ENCODE results near the gene HIPK2. TPM values are rescaled to one million over a fixed set of nuclear protein-coding genes. Genes with fewer than 3 reads are reported as not detected.

Gene HIPK2
- total RNA-seq, 1 experiment from 2014 or later, result 35.2 TPM

DNA sequence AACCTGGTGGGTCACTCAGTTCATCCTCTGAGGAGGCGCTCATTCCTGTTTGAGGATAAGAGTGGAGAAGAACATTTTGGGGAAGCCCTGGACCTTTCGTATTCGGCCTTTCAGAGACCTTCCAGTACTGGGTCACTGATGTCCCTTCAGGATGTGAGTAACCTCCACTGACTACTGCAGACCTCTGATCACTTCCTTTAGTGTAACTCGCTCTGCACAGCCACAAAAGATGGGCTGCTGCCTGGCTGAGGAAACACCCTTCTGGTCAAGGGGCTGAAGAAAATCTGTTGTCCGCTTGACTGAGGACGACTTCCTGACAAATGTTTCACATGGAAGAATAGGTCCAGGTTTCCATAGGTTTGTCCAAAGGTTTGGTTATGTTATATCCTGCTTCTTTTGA is 35.4 kb upstream of the HIPK2 start:
- intact Hi-C loops (cut with micrococcal nuclease; ENCODE audit: unreplicated experiment), result no loop called here
- no TSS peak for BruUV-seq (replicated peaks)
- ChIA-PET CTCF (no interaction called here), POLR2A (ENCODE audit: unreplicated experiment) (no interaction called here)
- Histone ChIP-seq H3K9me3 (ENCODE audit: insufficient read depth, low read depth) (peaks cover 8% of the 10 kb centered on the region; the same call in 1 of the 2 replicates), H3K27ac (no peak overlapping the region), H3K79me2 (ENCODE audit: low read depth) (no peaks in the 10 kb centered on the region), H3K4me3 (no peak overlapping the region), H3K4me1 (replicated peaks; ENCODE audit: insufficient read depth) (no peaks in the 10 kb centered on the region), H4K20me1 (ENCODE audit: insufficient read depth) (no peaks in the 10 kb centered on the region), H2AFZ (no peak overlapping the region), H3K27me3 (ENCODE audit: insufficient read depth, low read depth) (peaks cover 19% of the 10 kb centered on the region; the same call in 1 of the 2 replicates), H3K9me2 (ENCODE audit: insufficient read depth) (no peaks in the 10 kb centered on the region), H3K4me2 (no peak overlapping the region), H3K36me3 (ENCODE audit: low read depth) (no peaks in the 10 kb centered on the region), H3F3A (ENCODE audit: insufficient read depth, low read depth) (no peaks in the 10 kb centered on the region)
- DNase-seq, result no peak
- no peak for TF ChIP-seq EZH2 (IDR thresholded peaks at IDR 0.05; ENCODE audit: low read depth)

DNA sequence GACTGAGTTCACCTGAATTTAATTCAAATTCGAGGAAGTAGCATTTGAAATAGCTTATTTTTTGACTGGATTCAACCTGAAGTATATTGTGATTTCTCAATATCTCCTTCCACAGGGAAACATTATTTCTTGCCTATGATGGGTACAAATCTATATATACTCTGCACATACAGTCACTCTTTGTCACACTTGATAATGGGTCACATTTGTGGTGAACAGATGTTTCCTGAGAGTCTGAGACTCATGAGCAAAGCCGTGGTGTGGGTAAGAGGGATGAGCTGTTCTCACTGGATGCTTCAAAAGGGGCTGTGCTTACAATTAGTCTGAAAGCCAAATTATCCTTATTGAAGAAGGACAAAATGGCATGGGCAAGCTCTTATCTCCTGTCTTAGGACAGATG is 33.3 kb upstream of the HIPK2 start:
- Histone ChIP-seq H3K27me3 (ENCODE audit: insufficient read depth, low read depth) (peaks cover under 1% of the 10 kb centered on the region; the same call in 1 of the 2 replicates), H3F3A (ENCODE audit: insufficient read depth, low read depth) (no peaks in the 10 kb centered on the region), H3K4me3 (no peak overlapping the region), H3K79me2 (ENCODE audit: low read depth) (no peaks in the 10 kb centered on the region), H3K9me2 (ENCODE audit: insufficient read depth) (no peaks in the 10 kb centered on the region), H3K27ac (no peak overlapping the region), H2AFZ (no peak overlapping the region), H4K20me1 (ENCODE audit: insufficient read depth) (no peaks in the 10 kb centered on the region), H3K36me3 (ENCODE audit: low read depth) (no peaks in the 10 kb centered on the region), H3K9me3 (ENCODE audit: insufficient read depth, low read depth) (peaks cover 6% of the 10 kb centered on the region; the same call in 1 of the 2 replicates), H3K4me2 (no peak overlapping the region), H3K4me1 (replicated peaks; ENCODE audit: insufficient read depth) (no peaks in the 10 kb centered on the region)
- CTCF ChIA-PET, result interaction anchor here (0.6 kb wide), 1 partner anchor 405 kb away, joined by 3 read pairs; no protein-coding TSS in a partner anchor
- POLR2A ChIA-PET (ENCODE audit: unreplicated experiment), result no interaction called here
- DNase-seq, result no peak
- intact Hi-C loops (cut with micrococcal nuclease; ENCODE audit: unreplicated experiment), result no loop called here
- BruUV-seq (replicated peaks), result no TSS peak
- TF ChIP-seq EZH2 (IDR thresholded peaks at IDR 0.05; ENCODE audit: low read depth) (no peak), CTCF (conservative IDR thresholded peaks at IDR 0.05) (no peak)

- Histone ChIP-seq H3K27me3 (ENCODE audit: insufficient read depth, low read depth) (no peaks in the 10 kb centered on the region), H3K9me2 (ENCODE audit: insufficient read depth) (no peaks in the 10 kb centered on the region), H4K20me1 (ENCODE audit: insufficient read depth) (no peaks in the 10 kb centered on the region), H3K4me3 (no peak overlapping the region), H3K36me3 (ENCODE audit: low read depth) (no peaks in the 10 kb centered on the region), H3K79me2 (ENCODE audit: low read depth) (no peaks in the 10 kb centered on the region), H3K9me3 (ENCODE audit: insufficient read depth, low read depth) (no peaks in the 10 kb centered on the region), H3K4me2 (no peak overlapping the region), H3K27ac (no peak overlapping the region), H2AFZ (no peak overlapping the region), H3F3A (ENCODE audit: insufficient read depth, low read depth) (no peaks in the 10 kb centered on the region), H3K4me1 (replicated peaks; ENCODE audit: insufficient read depth) (no peaks in the 10 kb centered on the region)
- POLR2A ChIA-PET (ENCODE audit: unreplicated experiment), result no interaction called here
- no TSS peak for BruUV-seq (replicated peaks)
- DNase-seq, result no peak
- CTCF ChIA-PET, result no interaction called here
- no peak for TF ChIP-seq EZH2 (IDR thresholded peaks at IDR 0.05; ENCODE audit: low read depth)
- TF ChIP-seq CTCF (conservative IDR thresholded peaks at IDR 0.05), result no peak
- intact Hi-C loops (cut with micrococcal nuclease; ENCODE audit: unreplicated experiment), result no loop called here
These were observed 31.1 kb upstream of the HIPK2 start for GRCh38 chr7:139808846-139809442.

- Histone ChIP-seq H3K4me1 (replicated peaks; ENCODE audit: insufficient read depth) (no peaks in the 10 kb centered on the region), H3K27me3 (ENCODE audit: insufficient read depth, low read depth) (no peaks in the 10 kb centered on the region), H2AFZ (no peak overlapping the region), H3K79me2 (ENCODE audit: low read depth) (no peaks in the 10 kb centered on the region), H4K20me1 (ENCODE audit: insufficient read depth) (no peaks in the 10 kb centered on the region), H3K36me3 (ENCODE audit: low read depth) (no peaks in the 10 kb centered on the region), H3K4me3 (no peak overlapping the region), H3K9me3 (ENCODE audit: insufficient read depth, low read depth) (no peaks in the 10 kb centered on the region), H3K9me2 (ENCODE audit: insufficient read depth) (no peaks in the 10 kb centered on the region), H3F3A (ENCODE audit: insufficient read depth, low read depth) (no peaks in the 10 kb centered on the region), H3K4me2 (no peak overlapping the region), H3K27ac (no peak overlapping the region)
- CTCF ChIA-PET, result no interaction called here
- DNase-seq, result no peak
- BruUV-seq (replicated peaks), result no TSS peak
- TF ChIP-seq CTCF (conservative IDR thresholded peaks at IDR 0.05) (no peak), EZH2 (IDR thresholded peaks at IDR 0.05; ENCODE audit: low read depth) (no peak)
- intact Hi-C loops (cut with micrococcal nuclease; ENCODE audit: unreplicated experiment), result no loop called here
- POLR2A ChIA-PET (ENCODE audit: unreplicated experiment), result no interaction called here
These were observed 30.6 kb upstream of the HIPK2 start for GRCh38 chr7:139808427-139808826.
